Heart left ventricle (tissue), 13 donors: Measurements from ENCODE around the gene CD27.

Experiments used
- CTCF ChIP-seq, 12 donors: fragments of 200-600 bp; sonication (generic) in 4 of 12; IDR thresholded peaks; one replicate each; pipeline versions ENCODE4 v1.5.0 to v1.8.0; 2018 to 2022; ENCODE audit warnings: antibody characterized with exemption in 12 of 12, mild to moderate bottlenecking in 5 of 12
- POLR2A ChIP-seq, 2 donors: fragments of 450-650 bp; IDR thresholded peaks; one replicate each; pipeline ENCODE4 v1.6.1; 2017; ENCODE audit warnings: antibody characterized with exemption in 2 of 2, mild to moderate bottlenecking in 2 of 2, moderate library complexity in 2 of 2
- donor health status: ischemic (EF 13 %, LVEDD 7.1; RV severe dilation, severe dysfunction).
- donor health status: DM: no; HTN: yes; CAD: no.
- donor health status: DM: no; HTN: no; CAD: no.
- donor health status: ischemic (EF 25% LVEDD 6.9; RV normal size, moderate dysfunction).
- donor health status: ischemic (EF 25% LVEDD 5.7; RV mildly dilated, moderate dysfunction).
- donor health status: ischemic (EF 35%, LVEDD 5.7; RV mildly dilated, moderate dysfunction).
- donor health status: nonischemic (EF 11% LVEDD 7.7; RV severe dilation, severe dysfunction).
- donor health status: DM: yes; HTN: yes; CAD: no.
- donor health status: PGD.
- donor health status: ischemic (EF 29% LVEDD 5.4; RV normal size, mild dysfunction).
- donor health status: nonischemic (EF 23%, LVEDD 6.1; RV moderate dilation, normal function).

- TF ChIP-seq POLR2A (IDR thresholded peaks at IDR 0.05) = no peak
- no peak for TF ChIP-seq CTCF (IDR thresholded peaks at IDR 0.05)
Observed at GRCh38 chr12:6438345-6438744, 6.4 kb upstream of the CD27 start.
